Ovary (tissue), 3 donors: Measurements from ENCODE around the gene STAT5B.

Experiments used
- EP300 ChIP-seq: sonication (generic); formaldehyde crosslinking; IDR thresholded peaks from one replicate; pipeline ENCODE4 v1.6.1; 2017; ENCODE audit warnings: antibody characterized with exemption
- TF ChIP-seq, protein P1 (sequence below), 3 donors: fragments of 450-650 bp in 2 of 3; fragments of 200-600 bp in 1 of 3; IDR thresholded peaks; one replicate each; pipeline versions ENCODE4 v1.5.1 to v1.8.0; 2016 to 2022; ENCODE audit warnings: antibody characterized with exemption in 3 of 3, mild to moderate bottlenecking in 1 of 3
- donor health status: DM: no; HTN: no; CAD: no.

DNA sequence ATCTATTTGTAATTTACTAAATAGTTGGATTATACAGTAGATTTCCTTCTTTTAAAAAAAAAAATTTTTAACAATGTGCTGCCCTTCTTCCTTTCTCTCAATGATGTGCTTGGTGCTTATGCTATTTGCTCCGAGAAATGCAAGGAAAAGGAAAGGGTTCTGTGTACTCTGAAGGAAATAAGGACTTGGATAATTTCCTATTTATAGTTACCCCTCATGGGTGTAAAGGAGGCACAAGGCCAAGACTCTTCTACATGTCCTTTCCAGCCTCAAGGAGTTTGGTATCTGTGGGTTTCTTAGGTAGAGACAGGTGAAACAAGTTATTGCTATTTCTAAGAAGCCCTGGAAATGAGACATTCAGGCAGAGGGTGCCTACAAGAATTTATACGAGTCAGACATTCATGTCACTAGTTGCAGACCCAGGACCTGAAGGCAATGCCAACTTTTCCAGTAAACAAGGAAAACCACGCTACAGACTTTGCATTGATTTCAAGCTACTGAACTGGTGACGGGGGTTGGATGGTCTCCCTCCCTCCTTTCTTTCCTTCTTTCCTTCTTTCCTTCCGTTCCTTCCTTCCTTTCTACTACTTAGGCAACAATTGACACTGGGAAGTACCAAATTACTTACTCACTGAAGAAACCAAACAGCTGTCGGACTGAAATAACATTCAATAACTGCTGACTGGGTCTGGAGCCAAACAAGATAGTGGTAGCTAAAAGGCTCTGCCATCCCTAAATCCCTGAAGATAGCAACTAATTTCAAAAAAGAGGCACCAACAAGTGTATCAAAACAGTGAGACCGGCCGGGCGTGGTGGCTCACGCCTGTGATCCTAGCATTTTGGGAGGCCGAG, 48.1 kb downstream of the STAT5B start:
- TF ChIP-seq, protein P1, sequence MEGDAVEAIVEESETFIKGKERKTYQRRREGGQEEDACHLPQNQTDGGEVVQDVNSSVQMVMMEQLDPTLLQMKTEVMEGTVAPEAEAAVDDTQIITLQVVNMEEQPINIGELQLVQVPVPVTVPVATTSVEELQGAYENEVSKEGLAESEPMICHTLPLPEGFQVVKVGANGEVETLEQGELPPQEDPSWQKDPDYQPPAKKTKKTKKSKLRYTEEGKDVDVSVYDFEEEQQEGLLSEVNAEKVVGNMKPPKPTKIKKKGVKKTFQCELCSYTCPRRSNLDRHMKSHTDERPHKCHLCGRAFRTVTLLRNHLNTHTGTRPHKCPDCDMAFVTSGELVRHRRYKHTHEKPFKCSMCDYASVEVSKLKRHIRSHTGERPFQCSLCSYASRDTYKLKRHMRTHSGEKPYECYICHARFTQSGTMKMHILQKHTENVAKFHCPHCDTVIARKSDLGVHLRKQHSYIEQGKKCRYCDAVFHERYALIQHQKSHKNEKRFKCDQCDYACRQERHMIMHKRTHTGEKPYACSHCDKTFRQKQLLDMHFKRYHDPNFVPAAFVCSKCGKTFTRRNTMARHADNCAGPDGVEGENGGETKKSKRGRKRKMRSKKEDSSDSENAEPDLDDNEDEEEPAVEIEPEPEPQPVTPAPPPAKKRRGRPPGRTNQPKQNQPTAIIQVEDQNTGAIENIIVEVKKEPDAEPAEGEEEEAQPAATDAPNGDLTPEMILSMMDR (IDR thresholded peaks at IDR 0.05): no peak
- TF ChIP-seq EP300: no peak
